ENCODE data around the gene DOK5.

The DOK5 gene

GRCh38 chr20:54559890-54560289 is 84.5 kb downstream of the DOK5 start:
- no peak for DNase-seq (ENCODE audit: low read depth in 2 of 2)

DNA sequence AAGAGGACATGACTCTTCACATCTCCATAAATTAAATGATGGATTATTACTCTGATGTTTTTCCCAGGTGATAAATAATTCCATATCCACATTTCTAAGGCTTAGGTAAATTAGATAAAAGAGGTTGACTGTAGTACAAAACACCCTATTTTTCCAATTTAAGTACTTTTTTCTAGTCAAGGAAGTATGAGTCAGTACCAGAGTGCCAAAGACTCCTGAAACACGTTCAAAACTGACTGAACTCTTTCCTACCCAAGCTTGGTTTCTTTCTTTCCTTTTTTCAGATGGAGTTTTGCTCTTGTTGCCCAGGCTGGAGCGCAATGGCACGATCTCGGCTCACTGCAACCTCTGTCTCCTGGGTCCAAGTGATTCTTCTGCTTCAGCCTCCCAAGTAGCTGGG is 85.0 kb downstream of the DOK5 start:
- no peak for DNase-seq (ENCODE audit: low read depth in 2 of 2)

- DNase-seq (ENCODE audit: low read depth in 2 of 2) = no peak
These were observed 89.9 kb downstream of the DOK5 start for GRCh38 chr20:54565255-54565654.

DNA sequence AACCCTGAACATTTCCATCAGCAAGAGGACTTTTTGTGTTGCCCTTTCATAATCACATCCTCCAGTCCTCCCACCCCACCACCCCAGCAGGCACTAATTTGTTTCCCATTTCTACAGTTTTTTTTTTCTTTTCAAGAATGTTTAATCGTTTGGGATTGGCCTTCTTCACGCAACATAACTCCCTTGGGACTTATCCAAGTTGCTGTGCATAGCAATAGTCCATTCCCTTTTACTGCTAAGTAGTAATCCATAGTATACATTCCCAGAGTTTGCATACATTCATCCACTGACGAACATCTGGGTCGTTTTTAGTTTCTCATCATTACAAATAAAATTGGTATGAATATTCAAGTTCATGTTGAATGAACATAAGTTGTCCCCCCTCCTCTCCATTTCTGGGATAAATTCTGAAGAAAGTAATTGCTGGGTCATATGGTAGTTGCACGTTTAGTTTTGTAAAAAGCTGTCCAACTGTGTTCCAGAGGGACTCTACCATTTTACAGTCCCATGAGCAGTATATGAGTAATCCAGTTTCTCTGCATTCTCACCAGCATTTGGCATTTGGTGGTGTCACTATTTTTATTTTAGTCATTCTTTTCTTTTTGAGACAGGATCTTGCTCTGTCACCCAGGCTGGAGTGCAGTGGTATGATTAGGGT is 90.8 kb downstream of the DOK5 start:
- no peak for DNase-seq (ENCODE audit: low read depth in 2 of 2)

DNA sequence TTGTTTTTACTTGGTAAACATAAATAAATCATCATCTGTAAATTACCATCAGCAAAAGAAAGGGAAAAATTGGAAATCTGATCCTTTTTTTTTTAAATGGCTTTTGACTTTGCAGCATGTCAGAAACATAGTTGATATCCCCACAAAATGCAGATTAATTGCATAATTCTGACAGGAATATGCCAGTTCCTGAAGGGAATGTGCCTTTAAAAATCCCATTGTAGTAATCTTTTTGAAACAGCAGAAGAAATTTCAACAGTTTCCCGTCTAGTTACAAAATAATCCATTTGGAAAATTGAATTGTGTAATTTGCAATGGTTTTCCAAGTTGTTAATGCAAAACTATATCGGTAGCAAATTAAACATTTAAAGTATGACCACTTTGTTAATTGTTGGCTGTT is 95.2 kb downstream of the DOK5 start:
- DNase-seq (ENCODE audit: low read depth in 2 of 2) = no peak

DNA sequence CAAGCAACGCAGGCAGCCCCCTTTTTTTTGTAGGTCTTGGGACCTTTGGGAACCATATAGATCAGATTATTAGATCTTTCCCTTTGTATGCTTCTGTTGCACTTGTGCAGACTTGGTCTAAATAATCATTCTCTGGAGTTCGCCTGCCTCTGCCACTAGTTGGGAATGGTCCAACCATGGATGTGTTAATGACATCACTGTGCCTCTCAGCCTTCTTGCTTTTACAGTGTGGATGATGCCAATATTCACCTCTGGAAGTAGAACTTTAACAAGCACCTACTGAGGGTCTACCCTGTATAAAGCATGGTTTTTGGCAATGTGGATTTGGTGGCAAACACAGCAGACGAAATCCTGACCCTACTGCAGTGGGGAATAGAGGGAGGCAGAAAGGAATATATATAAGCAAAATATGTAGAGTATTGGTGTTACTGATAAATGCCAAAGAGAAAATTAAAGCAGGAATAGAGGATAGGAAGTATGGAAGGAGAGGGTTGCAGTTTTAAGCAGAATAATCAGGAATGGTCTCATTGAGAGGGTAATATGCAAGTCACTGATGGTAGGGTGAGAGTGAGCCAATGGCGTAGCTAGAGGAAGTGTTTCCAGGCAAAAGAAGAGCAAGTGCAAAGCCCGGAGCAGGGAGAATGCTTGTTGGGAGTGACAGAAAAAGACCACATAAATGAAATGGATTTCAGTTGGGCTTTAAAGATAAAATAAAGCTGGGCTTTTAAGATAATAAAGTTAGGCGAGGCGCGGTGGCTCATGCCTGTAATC is 97.5 kb downstream of the DOK5 start:
- DNase-seq (ENCODE audit: low read depth in 2 of 2) = no peak

- no peak for DNase-seq (ENCODE audit: low read depth in 2 of 2)
These were observed 98.4 kb downstream of the DOK5 start for GRCh38 chr20:54573838-54574237.

DNA sequence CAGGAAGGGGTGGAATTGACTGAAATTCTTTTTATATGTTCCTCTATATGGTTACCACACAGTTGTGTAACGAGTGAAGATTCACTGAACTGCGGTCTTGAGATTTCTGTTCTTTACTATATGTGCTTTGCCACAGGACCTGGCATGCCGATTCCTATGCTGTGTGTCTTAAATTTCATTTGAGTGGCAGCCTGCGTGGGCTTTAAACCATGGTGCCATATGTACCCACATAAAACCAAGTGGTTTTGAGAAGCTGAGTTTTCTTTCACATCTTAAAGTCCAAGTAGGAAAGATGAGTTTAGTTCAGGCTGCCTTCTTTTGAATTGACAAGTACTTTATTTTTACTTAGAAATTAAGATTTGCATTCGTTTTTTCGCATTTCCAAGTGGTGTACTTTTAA is 101.1 kb downstream of the DOK5 start:
- DNase-seq (ENCODE audit: low read depth in 2 of 2) = no peak

DNA sequence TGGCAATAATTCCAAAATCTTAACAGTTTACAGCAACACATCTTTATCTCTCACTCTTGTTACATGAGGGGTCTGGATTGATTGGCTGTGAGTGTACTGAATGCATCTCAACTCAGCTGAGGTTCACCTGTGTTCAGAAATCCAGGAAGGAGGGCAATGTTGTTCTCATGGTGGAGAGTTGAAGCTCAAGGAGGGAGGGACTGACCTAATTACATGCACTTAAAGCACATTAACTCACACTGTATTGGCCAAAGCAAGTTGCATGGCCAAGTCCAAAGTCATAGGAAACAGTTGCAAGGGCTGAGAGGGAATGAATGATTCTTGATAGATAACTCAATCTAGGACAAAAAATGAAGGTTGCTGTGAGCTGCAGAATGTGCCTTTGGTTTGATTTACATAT is 102.2 kb downstream of the DOK5 start:
- DNase-seq (ENCODE audit: low read depth in 2 of 2) = no peak

- DNase-seq (ENCODE audit: low read depth in 2 of 2) = no peak
These were observed 109.8 kb downstream of the DOK5 start for GRCh38 chr20:54585217-54585616.

- no peak for DNase-seq (ENCODE audit: low read depth in 2 of 2)
These were observed 112.0 kb downstream of the DOK5 start for GRCh38 chr20:54587408-54587807.

GRCh38 chr20:54589402-54590030 is 114.1 kb downstream of the DOK5 start:
- DNase-seq (ENCODE audit: low read depth in 2 of 2) = no peak

- DNase-seq (ENCODE audit: low read depth in 2 of 2) = no peak
These were observed 115.5 kb downstream of the DOK5 start for GRCh38 chr20:54590856-54591255.

DNA sequence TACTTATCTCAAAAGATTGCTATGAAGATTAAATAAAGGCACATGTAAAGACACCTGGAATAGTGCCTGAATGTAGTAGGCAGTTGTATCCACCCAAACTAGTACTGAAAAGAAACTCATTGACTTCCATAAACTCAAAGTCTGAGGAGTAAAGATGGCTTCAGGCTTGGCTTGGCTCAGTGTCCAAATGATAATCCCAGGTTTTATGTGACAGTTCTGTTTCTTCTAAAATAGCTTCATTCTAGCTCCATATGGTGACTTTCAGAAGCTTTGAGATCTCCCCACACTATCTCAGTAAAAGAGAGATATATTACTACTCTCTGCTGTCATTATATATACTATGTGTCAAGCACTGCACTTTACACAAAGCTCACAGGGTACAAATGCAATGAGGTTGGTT is 121.3 kb downstream of the DOK5 start:
- no peak for DNase-seq (ENCODE audit: low read depth in 2 of 2)

GRCh38 chr20:54598352-54598751 is 123.0 kb downstream of the DOK5 start:
- DNase-seq (ENCODE audit: low read depth in 2 of 2) = no peak

DNA sequence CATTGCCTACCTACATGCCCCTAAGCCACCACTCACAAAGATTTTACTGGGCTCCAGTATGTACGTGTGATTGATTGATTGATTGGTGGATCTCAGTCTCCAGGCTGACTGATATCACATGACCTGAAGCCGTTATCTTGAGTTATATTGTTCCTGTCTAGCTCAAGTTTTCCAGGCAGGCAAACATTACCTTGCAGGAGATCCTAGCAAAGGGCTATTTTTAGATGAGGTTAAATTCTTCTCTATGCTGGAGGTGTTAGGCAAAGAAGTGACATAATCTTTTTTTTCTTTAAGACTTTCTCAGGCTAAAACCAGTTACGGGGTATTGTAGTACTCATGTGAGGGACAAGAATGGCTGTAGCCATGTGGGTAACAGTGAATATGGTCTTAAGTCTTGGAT is 125.2 kb downstream of the DOK5 start:
- no peak for DNase-seq (ENCODE audit: low read depth in 2 of 2)

GRCh38 chr20:54601831-54602515 is 126.6 kb downstream of the DOK5 start:
- DNase-seq (ENCODE audit: low read depth in 2 of 2) = no peak

DNA sequence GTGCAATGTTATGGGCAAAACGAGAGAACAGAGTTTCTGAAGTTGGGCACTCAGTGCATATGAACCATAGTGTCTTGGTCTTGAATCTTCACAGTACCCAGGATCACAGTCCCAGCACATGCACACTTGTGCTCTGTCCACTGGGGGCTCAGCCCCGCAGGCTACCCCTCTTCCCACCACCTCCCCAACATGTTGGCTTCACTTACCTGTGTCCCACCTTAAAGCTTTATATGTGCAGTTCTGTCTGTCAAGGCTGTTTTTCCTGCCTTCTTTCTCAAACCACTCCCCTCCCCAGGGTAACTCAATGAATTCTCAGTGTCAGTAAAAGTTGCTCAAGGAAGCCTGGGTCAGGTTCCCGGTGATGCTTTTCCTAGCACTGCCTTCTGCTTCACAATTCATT is 129.9 kb downstream of the DOK5 start:
- DNase-seq (ENCODE audit: low read depth in 2 of 2) = no peak

GRCh38 chr20:54606380-54606779 is 131.0 kb downstream of the DOK5 start:
- DNase-seq (ENCODE audit: low read depth in 2 of 2) = no peak

- DNase-seq (ENCODE audit: low read depth in 2 of 2) = no peak
These were observed 132.8 kb downstream of the DOK5 start for GRCh38 chr20:54608039-54608745.

- DNase-seq (ENCODE audit: low read depth in 2 of 2) = no peak
These were observed 133.6 kb downstream of the DOK5 start for GRCh38 chr20:54608943-54609342.
